Measurements from ENCODE around the gene DNAJB13.

The DNAJB13 gene

DNA sequence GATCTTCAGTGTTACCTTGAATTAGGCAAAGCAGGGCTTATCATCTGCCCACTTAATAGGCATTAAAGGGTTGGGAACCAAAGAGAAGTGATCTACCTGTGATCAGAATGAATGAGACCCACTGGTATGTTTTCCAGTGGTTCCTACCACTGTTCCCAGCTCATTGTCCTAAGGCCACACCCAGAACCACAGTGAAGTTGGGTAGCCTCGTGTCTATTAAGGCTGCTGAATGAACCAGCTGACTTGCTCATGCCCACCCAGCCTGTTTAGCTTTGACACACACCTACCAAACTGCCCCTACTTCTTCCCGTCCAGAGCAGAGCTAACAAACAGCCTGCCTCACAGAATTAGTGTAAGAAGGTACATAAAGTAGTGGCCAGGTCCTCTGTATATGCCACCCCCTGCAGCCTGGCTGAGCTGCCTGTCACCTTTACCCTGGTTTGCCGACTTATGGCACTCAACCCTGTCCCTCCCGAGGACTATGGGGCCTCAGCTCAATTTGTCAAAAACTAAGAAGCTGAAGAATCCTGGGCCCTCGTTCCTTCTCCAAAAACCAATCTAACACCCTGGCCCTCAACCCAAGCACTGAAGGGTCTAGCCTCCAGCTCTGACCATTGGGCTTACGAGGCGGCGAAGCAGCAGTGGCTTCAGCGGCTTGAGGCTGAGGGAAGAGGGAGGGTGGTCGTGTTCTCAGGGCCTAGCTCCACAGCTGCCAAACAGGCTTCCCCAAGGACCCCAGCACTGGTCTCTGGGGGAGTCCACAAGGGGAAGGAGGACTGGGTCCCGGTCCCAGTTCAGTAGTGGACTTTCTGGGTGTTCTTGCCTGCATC is 22.0 kb downstream of the DNAJB13 start:
- POLR2A ChIA-PET: interaction anchor here (0.7 to 1.7 kb wide), 2 partner anchors 10 to 177 kb away, joined by 3 to 7 read pairs; partner anchors contain the start of gene UCP2
- Histone ChIP-seq H3K27ac (ENCODE audit: extremely low read depth, low read depth, low read length) (no peak overlapping the region), H3K36me3 (ENCODE audit: control insufficient read depth in 2 of 2, insufficient read depth in 1 of 2, low read length in 2 of 2) (peaks cover 0 to 41% of the 10 kb centered on the region in 2 experiments; a peak in 1 of 3 replicates), H3K4me1 (ENCODE audit: control insufficient read depth, insufficient read depth, low read length) (no peaks in the 10 kb centered on the region), H3K9me3 (ENCODE audit: control insufficient read depth, insufficient read depth, low read depth, low read length) (no peaks in the 10 kb centered on the region), H3K4me3 (ENCODE audit: low read depth, low read length) (no peak overlapping the region)
- no peak for TF ChIP-seq ZNF274 (IDR thresholded peaks at IDR 0.05; ENCODE audit: low read length)
- no peak for TF ChIP-seq ZNF274 (tag by site-specific recombination; IDR thresholded peaks at IDR 0.05; ENCODE audit: borderline replicate concordance)
- TF ChIP-seq ZFHX2 (tag by site-specific recombination; conservative IDR thresholded peaks at IDR 0.05): no peak
- no peak for TF ChIP-seq ZNF146 (tag by site-specific recombination; IDR thresholded peaks at IDR 0.05)
- TF ChIP-seq, protein P1, sequence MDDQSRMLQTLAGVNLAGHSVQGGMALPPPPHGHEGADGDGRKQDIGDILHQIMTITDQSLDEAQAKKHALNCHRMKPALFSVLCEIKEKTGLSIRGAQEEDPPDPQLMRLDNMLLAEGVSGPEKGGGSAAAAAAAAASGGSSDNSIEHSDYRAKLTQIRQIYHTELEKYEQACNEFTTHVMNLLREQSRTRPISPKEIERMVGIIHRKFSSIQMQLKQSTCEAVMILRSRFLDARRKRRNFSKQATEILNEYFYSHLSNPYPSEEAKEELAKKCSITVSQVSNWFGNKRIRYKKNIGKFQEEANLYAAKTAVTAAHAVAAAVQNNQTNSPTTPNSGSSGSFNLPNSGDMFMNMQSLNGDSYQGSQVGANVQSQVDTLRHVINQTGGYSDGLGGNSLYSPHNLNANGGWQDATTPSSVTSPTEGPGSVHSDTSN (CRISPR knock-in tag; IDR thresholded peaks at IDR 0.05): no peak
- TF ChIP-seq, protein P2, sequence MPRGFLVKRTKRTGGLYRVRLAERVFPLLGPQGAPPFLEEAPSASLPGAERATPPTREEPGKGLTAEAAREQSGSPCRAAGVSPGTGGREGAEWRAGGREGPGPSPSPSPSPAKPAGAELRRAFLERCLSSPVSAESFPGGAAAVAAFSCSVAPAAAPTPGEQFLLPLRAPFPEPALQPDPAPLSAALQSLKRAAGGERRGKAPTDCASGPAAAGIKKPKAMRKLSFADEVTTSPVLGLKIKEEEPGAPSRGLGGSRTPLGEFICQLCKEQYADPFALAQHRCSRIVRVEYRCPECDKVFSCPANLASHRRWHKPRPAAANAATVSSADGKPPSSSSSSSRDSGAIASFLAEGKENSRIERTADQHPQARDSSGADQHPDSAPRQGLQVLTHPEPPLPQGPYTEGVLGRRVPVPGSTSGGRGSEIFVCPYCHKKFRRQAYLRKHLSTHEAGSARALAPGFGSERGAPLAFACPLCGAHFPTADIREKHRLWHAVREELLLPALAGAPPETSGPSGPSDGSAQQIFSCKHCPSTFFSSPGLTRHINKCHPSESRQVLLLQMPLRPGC (tag by site-specific recombination; IDR thresholded peaks at IDR 0.05): no peak
- TF ChIP-seq SCRT1 (tag by site-specific recombination; IDR thresholded peaks at IDR 0.05; ENCODE audit: borderline replicate concordance): no peak
- TF ChIP-seq, protein P3, sequence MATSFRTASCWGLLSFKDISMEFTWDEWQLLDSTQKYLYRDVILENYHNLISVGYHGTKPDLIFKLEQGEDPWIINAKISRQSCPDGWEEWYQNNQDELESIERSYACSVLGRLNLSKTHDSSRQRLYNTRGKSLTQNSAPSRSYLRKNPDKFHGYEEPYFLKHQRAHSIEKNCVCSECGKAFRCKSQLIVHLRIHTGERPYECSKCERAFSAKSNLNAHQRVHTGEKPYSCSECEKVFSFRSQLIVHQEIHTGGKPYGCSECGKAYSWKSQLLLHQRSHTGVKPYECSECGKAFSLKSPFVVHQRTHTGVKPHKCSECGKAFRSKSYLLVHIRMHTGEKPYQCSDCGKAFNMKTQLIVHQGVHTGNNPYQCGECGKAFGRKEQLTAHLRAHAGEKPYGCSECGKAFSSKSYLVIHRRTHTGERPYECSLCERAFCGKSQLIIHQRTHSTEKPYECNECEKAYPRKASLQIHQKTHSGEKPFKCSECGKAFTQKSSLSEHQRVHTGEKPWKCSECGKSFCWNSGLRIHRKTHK (tag by site-specific recombination; IDR thresholded peaks at IDR 0.05): no peak
- no peak for TF ChIP-seq SALL2 (tag by site-specific recombination; IDR thresholded peaks at IDR 0.05; ENCODE audit: borderline replicate concordance)
- TF ChIP-seq, protein P4, sequence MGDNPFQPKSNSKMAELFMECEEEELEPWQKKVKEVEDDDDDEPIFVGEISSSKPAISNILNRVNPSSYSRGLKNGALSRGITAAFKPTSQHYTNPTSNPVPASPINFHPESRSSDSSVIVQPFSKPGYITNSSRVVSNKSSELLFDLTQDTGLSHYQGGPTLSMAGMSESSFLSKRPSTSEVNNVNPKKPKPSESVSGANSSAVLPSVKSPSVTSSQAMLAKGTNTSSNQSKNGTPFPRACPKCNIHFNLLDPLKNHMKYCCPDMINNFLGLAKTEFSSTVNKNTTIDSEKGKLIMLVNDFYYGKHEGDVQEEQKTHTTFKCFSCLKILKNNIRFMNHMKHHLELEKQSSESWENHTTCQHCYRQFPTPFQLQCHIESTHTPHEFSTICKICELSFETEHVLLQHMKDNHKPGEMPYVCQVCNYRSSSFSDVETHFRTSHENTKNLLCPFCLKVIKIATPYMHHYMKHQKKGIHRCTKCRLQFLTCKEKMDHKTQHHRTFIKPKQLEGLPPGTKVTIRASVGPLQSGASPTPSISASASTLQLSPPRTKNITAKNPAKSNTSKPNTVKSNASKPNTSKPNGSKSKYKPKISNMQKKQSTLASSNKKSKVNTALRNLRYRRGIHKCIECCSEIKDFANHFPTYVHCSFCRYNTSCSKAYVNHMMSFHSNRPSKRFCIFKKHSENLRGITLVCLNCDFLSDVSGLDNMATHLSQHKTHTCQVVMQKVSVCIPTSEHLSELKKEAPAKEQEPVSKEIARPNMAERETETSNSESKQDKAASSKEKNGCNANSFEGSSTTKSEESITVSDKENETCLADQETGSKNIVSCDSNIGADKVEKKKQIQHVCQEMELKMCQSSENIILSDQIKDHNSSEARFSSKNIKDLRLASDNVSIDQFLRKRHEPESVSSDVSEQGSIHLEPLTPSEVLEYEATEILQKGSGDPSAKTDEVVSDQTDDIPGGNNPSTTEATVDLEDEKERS (tag by site-specific recombination; IDR thresholded peaks at IDR 0.05): no peak
- no peak for TF ChIP-seq ZNF776 (tag by site-specific recombination; IDR thresholded peaks at IDR 0.05; ENCODE audit: borderline replicate concordance)
- CTCF ChIA-PET: interaction anchor here (0.6 kb wide), 2 partner anchors 93 to 353 kb away, joined by 3 to 4 read pairs; no protein-coding TSS in a partner anchor

DNA sequence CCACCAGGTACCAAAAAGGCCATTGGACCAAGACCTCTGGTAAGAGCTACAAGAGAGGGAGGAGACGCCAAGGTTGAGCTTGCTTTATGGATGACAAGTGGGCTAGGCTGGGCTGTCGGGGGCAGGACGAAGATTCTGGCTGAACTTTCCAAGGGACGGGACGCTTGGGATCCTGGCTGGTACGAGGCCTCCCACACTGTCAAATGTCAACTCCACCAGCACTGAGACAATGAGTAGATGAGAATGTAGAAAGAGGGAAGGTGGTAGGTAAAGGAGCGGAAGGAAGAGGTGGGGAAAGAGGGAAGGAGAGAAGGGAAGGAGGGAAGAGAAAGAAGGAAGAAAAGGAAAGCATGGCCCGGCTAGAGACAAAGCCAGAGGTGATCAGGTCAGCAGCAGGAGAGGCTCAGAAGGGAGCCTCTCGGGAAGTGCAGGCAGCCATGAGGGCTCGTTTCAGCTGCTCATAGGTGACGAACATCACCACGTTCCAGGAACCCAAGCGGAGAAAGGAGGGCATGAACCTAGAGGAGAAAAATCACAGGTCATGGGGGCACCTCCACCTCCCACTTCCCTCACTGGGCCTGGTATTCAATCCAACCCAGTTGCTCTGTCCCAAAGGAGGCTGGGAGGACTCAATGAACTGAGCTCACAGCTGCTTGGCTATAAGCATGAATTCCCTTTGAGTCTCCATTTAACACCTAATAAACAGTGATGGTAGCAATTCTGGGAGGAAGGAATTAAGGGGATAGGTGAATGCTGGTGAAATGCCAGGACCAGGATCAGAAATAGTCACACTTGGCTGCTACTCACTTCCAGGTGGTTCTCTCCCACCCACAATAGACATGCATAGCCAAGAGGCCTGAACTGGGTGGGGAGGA is 24.0 kb downstream of the DNAJB13 start:
- TF ChIP-seq, protein P5, sequence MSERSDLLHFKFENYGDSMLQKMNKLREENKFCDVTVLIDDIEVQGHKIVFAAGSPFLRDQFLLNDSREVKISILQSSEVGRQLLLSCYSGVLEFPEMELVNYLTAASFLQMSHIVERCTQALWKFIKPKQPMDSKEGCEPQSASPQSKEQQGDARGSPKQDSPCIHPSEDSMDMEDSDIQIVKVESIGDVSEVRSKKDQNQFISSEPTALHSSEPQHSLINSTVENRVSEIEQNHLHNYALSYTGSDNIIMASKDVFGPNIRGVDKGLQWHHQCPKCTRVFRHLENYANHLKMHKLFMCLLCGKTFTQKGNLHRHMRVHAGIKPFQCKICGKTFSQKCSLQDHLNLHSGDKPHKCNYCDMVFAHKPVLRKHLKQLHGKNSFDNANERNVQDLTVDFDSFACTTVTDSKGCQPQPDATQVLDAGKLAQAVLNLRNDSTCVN (tag by site-specific recombination; optimal IDR thresholded peaks at IDR 0.05): no peak
- TF ChIP-seq IKZF3 (tag by site-specific recombination; IDR thresholded peaks at IDR 0.05) (no peak), KLF1 (tag by site-specific recombination; IDR thresholded peaks at IDR 0.05) (no peak), ZNF366 (tag by site-specific recombination; conservative IDR thresholded peaks at IDR 0.05) (peak; percentile 63)
- TF ChIP-seq, protein P6, sequence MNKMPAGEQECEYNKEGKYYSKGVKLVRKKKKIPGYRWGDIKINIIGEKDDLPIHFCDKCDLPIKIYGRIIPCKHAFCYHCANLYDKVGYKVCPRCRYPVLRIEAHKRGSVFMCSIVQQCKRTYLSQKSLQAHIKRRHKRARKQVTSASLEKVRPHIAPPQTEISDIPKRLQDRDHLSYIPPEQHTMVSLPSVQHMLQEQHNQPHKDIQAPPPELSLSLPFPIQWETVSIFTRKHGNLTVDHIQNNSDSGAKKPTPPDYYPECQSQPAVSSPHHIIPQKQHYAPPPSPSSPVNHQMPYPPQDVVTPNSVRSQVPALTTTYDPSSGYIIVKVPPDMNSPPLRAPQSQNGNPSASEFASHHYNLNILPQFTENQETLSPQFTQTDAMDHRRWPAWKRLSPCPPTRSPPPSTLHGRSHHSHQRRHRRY (tag by site-specific recombination; IDR thresholded peaks at IDR 0.05): no peak
- Histone ChIP-seq H3K4me3 (ENCODE audit: low read depth, low read length) (no peak overlapping the region), H3K36me3 (ENCODE audit: control insufficient read depth in 2 of 2, insufficient read depth in 1 of 2, low read length in 2 of 2) (peaks cover 0 to 60% of the 10 kb centered on the region in 2 experiments; a peak in 1 of 3 replicates), H3K4me1 (ENCODE audit: control insufficient read depth, insufficient read depth, low read length) (no peaks in the 10 kb centered on the region), H3K27ac (ENCODE audit: extremely low read depth, low read depth, low read length) (no peak overlapping the region), H3K9me3 (ENCODE audit: control insufficient read depth, insufficient read depth, low read depth, low read length) (no peaks in the 10 kb centered on the region)
- CTCF ChIA-PET: no interaction called here
- POLR2A ChIA-PET: no interaction called here

All from HEK293 (cell line).